DMS153 treated with DMSO at 0.1 percent for 48 hours (cell line): Measurements from ENCODE around the gene IL25.
"Not testable (repeated sequence)": the region's sequence is repeated elsewhere in the genome, so short reads cannot be mapped to it uniquely, and the experiment has no call there.

ENCODE experiments used
- DNase-seq: peaks from one replicate; lab custom pipeline; 2025; ENCODE audit not compliant: unreplicated experiment; lab: John Stamatoyannopoulos, UW

Gene IL25

DNA sequence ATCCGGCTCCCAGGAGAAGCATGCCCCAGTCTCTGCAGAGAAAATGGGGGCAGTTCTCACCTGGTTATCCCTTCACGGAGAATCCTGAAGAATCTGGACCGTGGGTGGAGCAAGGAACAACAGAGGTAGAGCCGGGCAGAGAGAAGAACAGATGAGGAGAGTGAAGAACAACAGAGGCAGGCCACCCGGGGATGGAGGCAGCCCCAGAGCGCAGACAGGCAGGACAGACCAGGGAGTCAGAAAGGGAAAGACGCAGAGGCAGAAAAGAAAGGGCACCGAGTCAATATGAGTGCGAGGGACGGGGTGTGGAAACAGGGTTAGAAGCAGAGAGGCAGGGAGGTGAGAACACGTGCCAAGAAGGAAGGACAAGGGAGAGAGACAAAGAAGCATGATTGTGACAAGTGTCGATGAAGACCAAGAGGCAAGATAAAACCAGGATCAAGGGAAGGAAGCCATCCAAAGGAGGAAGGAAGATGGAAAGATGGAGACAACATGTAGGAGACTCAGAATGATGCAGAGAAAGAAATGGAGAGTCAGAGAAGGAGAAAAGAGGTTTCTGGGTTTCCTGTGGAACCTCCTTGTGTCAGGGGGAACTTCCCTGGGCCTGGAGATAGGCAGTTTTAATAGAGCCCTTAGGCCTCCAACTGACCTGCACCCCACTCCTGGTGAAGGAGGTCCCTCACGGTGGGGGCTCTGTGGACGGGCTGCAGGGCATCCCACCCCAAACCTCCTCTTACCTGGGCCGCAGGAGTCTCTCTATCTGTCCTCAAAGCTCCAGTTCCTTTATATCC is 35.1 kb downstream of the IL25 start, which contains the start of gene MYH6:
MYH6 (minus strand) TSS at position 758 of the 791 bp plus-strand sequence. CDS start 1,050 bp downstream, outside the sequence.
- DNase-seq = no peak

DNA sequence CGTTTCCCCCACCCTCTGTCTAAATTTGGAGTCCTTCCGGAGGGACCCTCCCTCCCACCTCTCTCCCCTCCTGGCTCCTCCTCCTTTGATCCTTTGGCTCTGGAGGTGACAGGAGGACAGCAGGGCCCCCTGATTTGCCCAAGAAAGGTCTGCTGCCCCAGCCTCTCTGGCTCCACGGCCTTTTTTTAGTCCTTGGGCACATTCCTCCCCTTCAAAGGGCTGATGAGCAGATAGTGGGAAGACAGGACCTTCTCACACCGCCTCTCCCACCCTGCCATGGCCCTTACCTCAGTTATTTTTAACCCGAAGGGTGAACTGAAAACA is 35.7 kb downstream of the IL25 start:
- DNase-seq = no peak

- DNase-seq = no peak
Observed at GRCh38 chr14:23409475-23409874, 36.9 kb downstream of the IL25 start.

DNA sequence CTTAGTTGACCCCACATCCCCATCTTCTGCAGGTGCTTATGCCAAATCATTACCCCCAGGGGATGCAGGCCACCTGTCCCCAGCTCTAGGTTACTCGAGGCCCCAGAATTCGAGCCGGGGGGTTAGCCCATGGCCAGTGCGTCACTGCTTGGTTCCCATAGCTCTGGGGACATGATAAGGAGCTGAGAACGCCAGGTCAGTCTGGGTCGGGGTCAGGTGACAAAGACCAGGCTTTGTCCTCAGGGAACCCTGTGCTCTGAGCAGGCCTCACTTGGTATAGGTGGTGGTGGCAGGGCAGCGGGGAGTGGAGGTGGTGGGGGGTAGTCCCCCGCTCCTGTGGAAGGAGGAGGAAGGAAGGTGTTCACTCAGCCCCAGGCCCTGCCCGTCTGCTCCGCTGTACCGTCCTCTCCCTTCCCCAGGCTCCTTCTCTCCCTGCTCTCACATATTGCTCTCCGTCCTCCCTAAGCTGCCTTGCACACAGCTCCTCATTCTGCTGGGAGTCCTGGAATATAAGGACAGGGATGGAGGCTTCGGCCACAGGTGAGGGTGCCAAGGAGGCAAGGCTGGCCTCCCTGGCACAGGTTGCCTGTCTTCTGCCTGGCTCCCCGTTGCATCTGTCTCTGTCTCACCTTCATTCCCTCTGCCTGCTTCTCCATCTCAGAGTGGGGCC is 37.5 kb downstream of the IL25 start:
- DNase-seq = no peak

GRCh38 chr14:23411563-23412525 is 39.2 kb downstream of the IL25 start:
- DNase-seq = no peak

GRCh38 chr14:23413681-23414080 is 41.1 kb downstream of the IL25 start:
- DNase-seq = no peak

DNA sequence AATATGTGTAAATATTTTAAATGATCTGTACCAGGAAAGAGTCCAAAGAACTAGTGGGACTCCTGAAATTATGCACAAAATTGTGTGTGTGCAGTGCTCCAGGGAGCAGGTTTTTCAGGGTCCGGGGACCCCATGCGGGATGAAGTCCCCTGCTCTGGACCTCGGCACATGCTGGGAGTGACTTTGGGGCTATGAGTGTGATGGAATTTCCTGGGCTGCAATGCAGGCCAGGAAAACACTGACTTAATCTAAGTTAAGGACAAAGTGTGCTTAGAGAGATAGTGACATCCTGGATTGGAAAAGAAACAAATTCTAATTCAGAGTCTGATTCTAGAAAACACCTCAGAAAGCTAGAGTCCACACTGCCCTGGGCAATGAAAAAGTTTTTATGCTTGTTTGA is 41.6 kb downstream of the IL25 start:
- DNase-seq = no peak

DNA sequence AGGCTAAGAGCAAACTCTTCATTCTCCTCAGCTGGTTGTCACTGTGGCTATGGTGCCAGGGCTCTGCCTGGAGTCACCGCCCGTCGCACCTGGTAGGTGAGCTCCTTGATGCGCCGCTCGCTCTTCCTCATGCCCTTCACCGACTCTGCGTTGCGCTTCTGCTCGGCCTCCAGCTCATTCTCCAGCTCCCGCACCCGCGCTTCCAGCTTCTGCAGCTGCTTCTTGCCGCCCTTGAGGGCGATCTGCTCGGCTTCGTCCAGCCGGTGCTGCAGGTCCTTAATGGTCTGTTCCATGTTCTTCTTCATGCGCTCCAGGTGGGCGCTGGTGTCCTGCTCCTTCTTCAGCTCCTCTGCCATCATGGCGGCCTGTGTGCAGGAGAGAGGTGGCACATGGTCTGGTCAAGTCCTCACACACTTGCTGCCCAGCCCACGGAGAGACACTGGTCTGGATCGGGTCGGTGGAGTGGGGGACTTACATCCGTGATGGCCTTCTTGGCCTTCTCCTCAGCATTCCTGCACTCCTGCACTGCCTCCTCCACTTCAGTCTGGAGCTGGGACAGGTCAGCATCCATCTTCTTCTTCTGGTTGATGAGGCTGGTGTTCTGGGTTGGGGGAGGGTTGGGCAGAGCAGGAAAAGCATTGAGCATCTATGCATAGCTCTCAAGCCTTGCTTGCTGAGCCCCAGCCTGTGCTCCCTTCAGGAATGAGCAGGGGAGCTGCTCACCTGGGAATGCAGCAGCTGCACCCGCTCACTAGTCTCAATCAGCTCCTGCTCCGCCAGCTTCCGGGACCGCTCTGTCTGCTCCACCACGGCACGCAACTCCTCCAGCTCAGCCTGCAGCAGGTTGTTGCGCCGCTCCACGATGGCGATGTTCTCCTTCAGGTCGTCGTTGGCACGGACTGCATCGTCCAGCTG is 42.6 kb downstream of the IL25 start:
- no peak for DNase-seq

- no peak for DNase-seq
Observed at GRCh38 chr14:23415821-23416778, 43.5 kb downstream of the IL25 start.

DNA sequence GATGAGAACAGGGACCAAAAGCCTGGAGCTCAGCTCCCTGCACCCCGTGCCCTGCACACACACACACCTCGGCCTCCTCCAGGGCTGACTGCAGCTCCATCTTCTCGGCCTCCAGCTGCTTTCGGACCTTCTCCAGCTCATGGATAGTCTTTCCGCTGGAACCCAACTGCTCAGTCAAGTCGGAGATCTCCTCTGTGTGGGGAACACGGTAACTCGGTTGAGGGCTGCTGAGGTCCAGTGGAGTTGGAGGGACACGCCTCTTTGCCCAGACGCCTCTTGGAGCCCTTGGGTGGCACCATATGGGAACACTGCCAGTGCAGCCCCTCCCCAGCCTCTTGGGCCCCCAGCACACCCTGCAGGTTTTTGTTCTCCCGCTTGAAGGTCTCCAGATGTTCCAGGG is 44.2 kb downstream of the IL25 start:
- no peak for DNase-seq

GRCh38 chr14:23417269-23417668 is 44.7 kb downstream of the IL25 start:
- not testable (repeated sequence) for DNase-seq

- no peak for DNase-seq
Observed at GRCh38 chr14:23418021-23418420, 45.4 kb downstream of the IL25 start.

DNA sequence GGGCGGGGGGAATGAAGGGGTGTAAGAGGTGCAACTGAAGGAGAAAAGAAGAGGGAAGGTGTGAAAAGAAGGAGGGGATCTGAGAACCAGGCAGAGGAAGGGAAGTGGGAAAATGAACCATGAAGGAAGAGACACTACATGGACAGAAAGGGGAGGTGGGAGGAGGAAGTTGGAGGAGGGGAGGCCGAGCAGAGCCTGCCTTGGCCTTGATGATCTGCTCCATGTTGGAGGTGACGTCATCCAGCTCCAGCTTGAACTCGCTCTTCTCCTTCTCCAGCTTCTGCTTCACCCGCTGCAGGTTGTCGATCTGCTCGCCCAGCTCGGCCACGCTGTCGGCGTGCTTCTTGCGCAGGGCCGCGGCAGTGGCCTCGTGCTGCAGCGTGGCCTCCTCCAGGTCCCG is 47.0 kb downstream of the IL25 start:
- DNase-seq = not testable (repeated sequence)

- no peak for DNase-seq
Observed at GRCh38 chr14:23421594-23421993, 49.0 kb downstream of the IL25 start.

GRCh38 chr14:23423657-23424056 is 51.0 kb downstream of the IL25 start:
- no peak for DNase-seq

GRCh38 chr14:23425169-23425568 is 52.6 kb downstream of the IL25 start:
- DNase-seq = no peak

GRCh38 chr14:23425798-23426197 is 53.2 kb downstream of the IL25 start:
- DNase-seq = not testable (repeated sequence)
